Immature natural killer cell (primary cell): ENCODE results near the gene LMO1. TPM values are rescaled to one million over a fixed set of nuclear protein-coding genes. Genes with fewer than 3 reads are reported as not detected.

Experiments
- DNase-seq, 3 donors: peaks; one replicate each; pipeline ENCODE4 v3.0.0; 2022; ENCODE audit warnings: mixed read lengths in 1 of 3
- H3K27ac Mint-ChIP-seq, 6 donors: one replicate each; pipeline ENCODE4 v1.8.0; 2020; ENCODE audit warnings: mixed read lengths in 6 of 6, mild to moderate bottlenecking in 5 of 6, inconsistent platforms in 4 of 6, moderate library complexity in 3 of 6
- H3K27me3 Mint-ChIP-seq, 3 donors: one replicate each; pipeline ENCODE4 v1.8.0; 2020 to 2021; ENCODE audit warnings: low read depth in 3 of 3, mild to moderate bottlenecking in 3 of 3, mixed read lengths in 3 of 3, moderate library complexity in 3 of 3, inconsistent platforms in 1 of 3
- H3K36me3 Mint-ChIP-seq, 3 donors: one replicate each; pipeline ENCODE4 v1.8.0; 2020; ENCODE audit warnings: mixed read lengths in 3 of 3, inconsistent platforms in 2 of 3, mild to moderate bottlenecking in 2 of 3
- H3K4me1 Mint-ChIP-seq, 2 donors: one replicate each; pipeline ENCODE4 v1.8.0; 2020; ENCODE audit warnings: inconsistent platforms in 2 of 2, mild to moderate bottlenecking in 2 of 2, mixed read lengths in 2 of 2, moderate library complexity in 1 of 2
- H3K4me3 Mint-ChIP-seq, 5 donors: one replicate each; pipeline ENCODE4 v1.8.0; 2020; ENCODE audit warnings: mild to moderate bottlenecking in 5 of 5, mixed read lengths in 5 of 5, inconsistent platforms in 3 of 5, moderate library complexity in 3 of 5
- H3K9me3 Mint-ChIP-seq, 6 donors: one replicate each; pipeline ENCODE4 v1.8.0; 2020; ENCODE audit warnings: mild to moderate bottlenecking in 6 of 6, mixed read lengths in 6 of 6, inconsistent platforms in 4 of 6, moderate library complexity in 3 of 6
- polyA plus RNA-seq, 3 donors: library from polyadenylated mRNA; unstranded; fragments of 300-500 nt; fragmentation: Illumina TruSeq; gene quantifications; one replicate each; pipeline ENCODE4 v1.2.3, GENCODE V29; 2021

The LMO1 gene
- polyA plus RNA-seq, 3 donors from 2014 or later: not detected

- Mint-ChIP-seq H3K27me3 (peaks cover 9 to 14% (median 12%) of the 10 kb centered on the region in 3 donors), H3K4me3 (no peak overlapping the region), H3K27ac (no peak overlapping the region), H3K4me1 (peaks cover 2 to 12% of the 10 kb centered on the region in 2 donors), H3K36me3 (no peaks in the 10 kb centered on the region), H3K9me3 (no peaks in the 10 kb centered on the region)
- no peak for DNase-seq
Observed at GRCh38 chr11:8218409-8218808, 45.3 kb downstream of the LMO1 start.

- Mint-ChIP-seq H3K9me3 (no peaks in the 10 kb centered on the region), H3K4me3 (no peak overlapping the region), H3K36me3 (no peaks in the 10 kb centered on the region), H3K4me1 (peaks cover 0 to 7% of the 10 kb centered on the region in 2 donors), H3K27ac (no peak overlapping the region), H3K27me3 (peaks cover 6 to 12% (median 12%) of the 10 kb centered on the region in 3 donors)
- DNase-seq: no peak
Observed at GRCh38 chr11:8217926-8218325, 45.8 kb downstream of the LMO1 start.

GRCh38 chr11:8217136-8217535 lies 46.5 kb downstream of the LMO1 start:
- Mint-ChIP-seq H3K27ac (no peak overlapping the region), H3K4me3 (no peak overlapping the region), H3K9me3 (no peaks in the 10 kb centered on the region), H3K36me3 (no peaks in the 10 kb centered on the region), H3K27me3 (peaks cover 5 to 12% (median 12%) of the 10 kb centered on the region in 3 donors), H3K4me1 (no peaks in the 10 kb centered on the region)
- no peak for DNase-seq

GRCh38 chr11:8213376-8213775 lies 50.3 kb downstream of the LMO1 start:
- Mint-ChIP-seq H3K27me3 (peaks cover 2 to 6% (median 3%) of the 10 kb centered on the region in 3 donors), H3K9me3 (no peaks in the 10 kb centered on the region), H3K4me3 (no peak overlapping the region), H3K27ac (no peak overlapping the region), H3K36me3 (no peaks in the 10 kb centered on the region), H3K4me1 (no peaks in the 10 kb centered on the region)
- no peak for DNase-seq

GRCh38 chr11:8209208-8209807 lies 54.4 kb downstream of the LMO1 start:
- Mint-ChIP-seq H3K27ac (no peak overlapping the region), H3K27me3 (peaks cover 7 to 16% (median 8%) of the 10 kb centered on the region in 3 donors), H3K9me3 (no peaks in the 10 kb centered on the region), H3K4me1 (peaks cover 4 to 5% of the 10 kb centered on the region in 2 donors), H3K36me3 (no peaks in the 10 kb centered on the region), H3K4me3 (no peak overlapping the region)
- DNase-seq: no peak

GRCh38 chr11:8207080-8208000 lies 56.3 kb downstream of the LMO1 start:
- H3K27me3 Mint-ChIP-seq: peaks cover 4 to 16% (median 8%) of the 10 kb centered on the region in 3 donors
- peaks cover 4 to 5% of the 10 kb centered on the region in 2 donors for H3K4me1 Mint-ChIP-seq
- no peak overlapping the region for H3K27ac Mint-ChIP-seq
- peak overlapping the region in 1 of 5 donors; percentile 27 for H3K4me3 Mint-ChIP-seq
- no peaks in the 10 kb centered on the region for H3K36me3 Mint-ChIP-seq
- H3K9me3 Mint-ChIP-seq: no peaks in the 10 kb centered on the region
- no peak for DNase-seq

- DNase-seq: no peak
- H3K27ac Mint-ChIP-seq: no peak overlapping the region
- peaks cover 4 to 5% of the 10 kb centered on the region in 2 donors for H3K4me1 Mint-ChIP-seq
- H3K36me3 Mint-ChIP-seq: no peaks in the 10 kb centered on the region
- H3K9me3 Mint-ChIP-seq: no peaks in the 10 kb centered on the region
- peaks cover 4 to 16% (median 8%) of the 10 kb centered on the region in 3 donors for H3K27me3 Mint-ChIP-seq
- peak overlapping the region in 2 of 5 donors; percentile 27 to 48 for H3K4me3 Mint-ChIP-seq
Observed at GRCh38 chr11:8206251-8207079, 57.2 kb downstream of the LMO1 start.

GRCh38 chr11:8205566-8205965 lies 58.1 kb downstream of the LMO1 start:
- Mint-ChIP-seq H3K9me3 (no peaks in the 10 kb centered on the region), H3K36me3 (no peaks in the 10 kb centered on the region), H3K4me3 (no peak overlapping the region), H3K27ac (no peak overlapping the region), H3K4me1 (peaks cover 4 to 5% of the 10 kb centered on the region in 2 donors), H3K27me3 (peaks cover 4 to 16% (median 8%) of the 10 kb centered on the region in 3 donors)
- no peak for DNase-seq

- no peak overlapping the region for H3K4me3 Mint-ChIP-seq
- no peaks in the 10 kb centered on the region for H3K36me3 Mint-ChIP-seq
- no peak for DNase-seq
- peaks cover 4 to 16% (median 9%) of the 10 kb centered on the region in 3 donors for H3K27me3 Mint-ChIP-seq
- no peaks in the 10 kb centered on the region for H3K9me3 Mint-ChIP-seq
- H3K27ac Mint-ChIP-seq: no peak overlapping the region
- H3K4me1 Mint-ChIP-seq: peaks cover 4 to 5% of the 10 kb centered on the region in 2 donors
Observed at GRCh38 chr11:8204596-8204995, 59.1 kb downstream of the LMO1 start.

- Mint-ChIP-seq H3K27ac (no peak overlapping the region), H3K4me3 (no peak overlapping the region), H3K9me3 (no peaks in the 10 kb centered on the region), H3K4me1 (peaks cover 4 to 5% of the 10 kb centered on the region in 2 donors), H3K27me3 (peaks cover 4 to 16% (median 12%) of the 10 kb centered on the region in 3 donors), H3K36me3 (no peaks in the 10 kb centered on the region)
- DNase-seq: no peak
Observed at GRCh38 chr11:8204025-8204424, 59.7 kb downstream of the LMO1 start.

- DNase-seq: no peak
- Mint-ChIP-seq H3K27me3 (peaks cover 4 to 16% (median 12%) of the 10 kb centered on the region in 3 donors), H3K9me3 (no peaks in the 10 kb centered on the region), H3K36me3 (no peaks in the 10 kb centered on the region), H3K4me3 (no peak overlapping the region), H3K4me1 (peaks cover 4 to 5% of the 10 kb centered on the region in 2 donors), H3K27ac (no peak overlapping the region)
Observed at GRCh38 chr11:8203414-8203715, 60.3 kb downstream of the LMO1 start.

- DNase-seq: no peak
- H3K36me3 Mint-ChIP-seq: no peaks in the 10 kb centered on the region
- H3K9me3 Mint-ChIP-seq: no peaks in the 10 kb centered on the region
- H3K4me1 Mint-ChIP-seq: peaks cover 4 to 5% of the 10 kb centered on the region in 2 donors
- no peak overlapping the region for H3K27ac Mint-ChIP-seq
- peaks cover 4 to 15% (median 7%) of the 10 kb centered on the region in 3 donors for H3K27me3 Mint-ChIP-seq
- H3K4me3 Mint-ChIP-seq: no peak overlapping the region
Observed at GRCh38 chr11:8202516-8203413, 60.9 kb downstream of the LMO1 start.
